ENCODE results near the gene PMF1. TPM values are rescaled to one million over a fixed set of nuclear protein-coding genes. Genes with fewer than 3 reads are reported as not detected.

The PMF1 gene
- total and polyA plus RNA-seq, 2 of the 13 experiments (the other 11 are each of a cell fraction or from before 2014, with no cell fraction given), result 72.5 to 89.0 TPM

DNA sequence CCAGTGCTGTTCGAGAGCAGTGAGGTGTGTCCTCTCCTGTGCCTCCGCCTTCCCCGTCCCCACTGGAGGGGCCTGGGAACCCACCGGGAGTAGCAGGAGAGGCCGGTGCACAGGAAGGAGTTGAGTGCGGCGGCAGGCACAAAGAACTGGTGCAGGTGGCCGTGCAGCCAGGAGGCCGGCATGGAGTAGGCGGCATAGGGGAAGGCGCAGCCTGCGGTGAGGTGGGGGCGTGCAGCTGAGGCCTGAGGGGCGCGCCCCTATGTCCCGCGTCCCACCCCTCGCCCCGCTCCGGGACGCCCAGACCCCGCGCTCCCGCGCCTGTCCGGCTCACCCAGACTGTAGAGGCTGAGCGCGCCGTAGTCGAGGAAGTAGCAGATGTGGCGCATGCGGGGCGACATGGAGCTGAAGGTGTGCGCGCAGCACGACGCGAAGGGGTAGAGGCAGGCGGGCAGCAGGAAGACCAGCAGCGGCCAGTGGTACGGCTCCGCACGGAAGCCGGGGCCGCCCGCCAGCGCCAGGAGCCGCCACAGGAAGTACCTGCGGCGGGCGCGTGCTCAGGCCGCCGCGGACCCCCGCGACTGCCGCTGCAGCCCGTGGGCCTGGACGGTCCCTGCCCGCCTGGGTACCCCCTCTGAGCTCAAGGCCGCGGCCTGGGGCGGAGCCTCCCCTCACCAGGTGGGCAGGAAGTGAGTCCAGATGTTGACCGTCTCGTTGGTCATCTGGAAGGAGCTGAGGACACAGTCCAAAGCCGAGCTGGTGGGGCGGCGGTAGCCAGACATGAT, 32.8 kb downstream of the PMF1 start (continued):
- TF ChIP-seq, protein P1, sequence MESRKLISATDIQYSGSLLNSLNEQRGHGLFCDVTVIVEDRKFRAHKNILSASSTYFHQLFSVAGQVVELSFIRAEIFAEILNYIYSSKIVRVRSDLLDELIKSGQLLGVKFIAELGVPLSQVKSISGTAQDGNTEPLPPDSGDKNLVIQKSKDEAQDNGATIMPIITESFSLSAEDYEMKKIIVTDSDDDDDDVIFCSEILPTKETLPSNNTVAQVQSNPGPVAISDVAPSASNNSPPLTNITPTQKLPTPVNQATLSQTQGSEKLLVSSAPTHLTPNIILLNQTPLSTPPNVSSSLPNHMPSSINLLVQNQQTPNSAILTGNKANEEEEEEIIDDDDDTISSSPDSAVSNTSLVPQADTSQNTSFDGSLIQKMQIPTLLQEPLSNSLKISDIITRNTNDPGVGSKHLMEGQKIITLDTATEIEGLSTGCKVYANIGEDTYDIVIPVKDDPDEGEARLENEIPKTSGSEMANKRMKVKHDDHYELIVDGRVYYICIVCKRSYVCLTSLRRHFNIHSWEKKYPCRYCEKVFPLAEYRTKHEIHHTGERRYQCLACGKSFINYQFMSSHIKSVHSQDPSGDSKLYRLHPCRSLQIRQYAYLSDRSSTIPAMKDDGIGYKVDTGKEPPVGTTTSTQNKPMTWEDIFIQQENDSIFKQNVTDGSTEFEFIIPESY (CRISPR knock-in tag; IDR thresholded peaks at IDR 0.05), result no peak
- TF ChIP-seq ZNF670 (CRISPR knock-in tag; IDR thresholded peaks at IDR 0.05; ENCODE audit: borderline replicate concordance) (no peak), ZKSCAN8 (CRISPR knock-in tag; IDR thresholded peaks at IDR 0.05; ENCODE audit: borderline replicate concordance) (no peak), RFX5 (IDR thresholded peaks at IDR 0.05; ENCODE audit: low read depth, low read length) (no peak), ZNF546 (CRISPR knock-in tag; conservative IDR thresholded peaks at IDR 0.05) (no peak), ZNF572 (CRISPR knock-in tag; IDR thresholded peaks at IDR 0.05) (no peak), HDAC2 (CRISPR knock-in tag; IDR thresholded peaks at IDR 0.05) (no peak), REXO4 (CRISPR knock-in tag; IDR thresholded peaks at IDR 0.05; ENCODE audit: borderline replicate concordance) (no peak), ZNF432 (CRISPR knock-in tag; IDR thresholded peaks at IDR 0.05; ENCODE audit: borderline replicate concordance) (no peak), GTF3A (CRISPR knock-in tag; conservative IDR thresholded peaks at IDR 0.05) (no peak), KDM3A (CRISPR knock-in tag; IDR thresholded peaks at IDR 0.05; ENCODE audit: low read depth) (no peak)
- TF ChIP-seq, protein P2, sequence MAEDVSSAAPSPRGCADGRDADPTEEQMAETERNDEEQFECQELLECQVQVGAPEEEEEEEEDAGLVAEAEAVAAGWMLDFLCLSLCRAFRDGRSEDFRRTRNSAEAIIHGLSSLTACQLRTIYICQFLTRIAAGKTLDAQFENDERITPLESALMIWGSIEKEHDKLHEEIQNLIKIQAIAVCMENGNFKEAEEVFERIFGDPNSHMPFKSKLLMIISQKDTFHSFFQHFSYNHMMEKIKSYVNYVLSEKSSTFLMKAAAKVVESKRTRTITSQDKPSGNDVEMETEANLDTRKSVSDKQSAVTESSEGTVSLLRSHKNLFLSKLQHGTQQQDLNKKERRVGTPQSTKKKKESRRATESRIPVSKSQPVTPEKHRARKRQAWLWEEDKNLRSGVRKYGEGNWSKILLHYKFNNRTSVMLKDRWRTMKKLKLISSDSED (CRISPR knock-in tag; IDR thresholded peaks at IDR 0.05), result no peak
- TF ChIP-seq, protein P3, sequence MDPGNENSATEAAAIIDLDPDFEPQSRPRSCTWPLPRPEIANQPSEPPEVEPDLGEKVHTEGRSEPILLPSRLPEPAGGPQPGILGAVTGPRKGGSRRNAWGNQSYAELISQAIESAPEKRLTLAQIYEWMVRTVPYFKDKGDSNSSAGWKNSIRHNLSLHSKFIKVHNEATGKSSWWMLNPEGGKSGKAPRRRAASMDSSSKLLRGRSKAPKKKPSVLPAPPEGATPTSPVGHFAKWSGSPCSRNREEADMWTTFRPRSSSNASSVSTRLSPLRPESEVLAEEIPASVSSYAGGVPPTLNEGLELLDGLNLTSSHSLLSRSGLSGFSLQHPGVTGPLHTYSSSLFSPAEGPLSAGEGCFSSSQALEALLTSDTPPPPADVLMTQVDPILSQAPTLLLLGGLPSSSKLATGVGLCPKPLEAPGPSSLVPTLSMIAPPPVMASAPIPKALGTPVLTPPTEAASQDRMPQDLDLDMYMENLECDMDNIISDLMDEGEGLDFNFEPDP (CRISPR knock-in tag; conservative IDR thresholded peaks at IDR 0.05), result no peak
- TF ChIP-seq, protein P4, sequence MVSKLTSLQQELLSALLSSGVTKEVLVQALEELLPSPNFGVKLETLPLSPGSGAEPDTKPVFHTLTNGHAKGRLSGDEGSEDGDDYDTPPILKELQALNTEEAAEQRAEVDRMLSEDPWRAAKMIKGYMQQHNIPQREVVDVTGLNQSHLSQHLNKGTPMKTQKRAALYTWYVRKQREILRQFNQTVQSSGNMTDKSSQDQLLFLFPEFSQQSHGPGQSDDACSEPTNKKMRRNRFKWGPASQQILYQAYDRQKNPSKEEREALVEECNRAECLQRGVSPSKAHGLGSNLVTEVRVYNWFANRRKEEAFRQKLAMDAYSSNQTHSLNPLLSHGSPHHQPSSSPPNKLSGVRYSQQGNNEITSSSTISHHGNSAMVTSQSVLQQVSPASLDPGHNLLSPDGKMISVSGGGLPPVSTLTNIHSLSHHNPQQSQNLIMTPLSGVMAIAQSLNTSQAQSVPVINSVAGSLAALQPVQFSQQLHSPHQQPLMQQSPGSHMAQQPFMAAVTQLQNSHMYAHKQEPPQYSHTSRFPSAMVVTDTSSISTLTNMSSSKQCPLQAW (CRISPR knock-in tag; IDR thresholded peaks at IDR 0.05), result no peak
- TF ChIP-seq, protein P5, sequence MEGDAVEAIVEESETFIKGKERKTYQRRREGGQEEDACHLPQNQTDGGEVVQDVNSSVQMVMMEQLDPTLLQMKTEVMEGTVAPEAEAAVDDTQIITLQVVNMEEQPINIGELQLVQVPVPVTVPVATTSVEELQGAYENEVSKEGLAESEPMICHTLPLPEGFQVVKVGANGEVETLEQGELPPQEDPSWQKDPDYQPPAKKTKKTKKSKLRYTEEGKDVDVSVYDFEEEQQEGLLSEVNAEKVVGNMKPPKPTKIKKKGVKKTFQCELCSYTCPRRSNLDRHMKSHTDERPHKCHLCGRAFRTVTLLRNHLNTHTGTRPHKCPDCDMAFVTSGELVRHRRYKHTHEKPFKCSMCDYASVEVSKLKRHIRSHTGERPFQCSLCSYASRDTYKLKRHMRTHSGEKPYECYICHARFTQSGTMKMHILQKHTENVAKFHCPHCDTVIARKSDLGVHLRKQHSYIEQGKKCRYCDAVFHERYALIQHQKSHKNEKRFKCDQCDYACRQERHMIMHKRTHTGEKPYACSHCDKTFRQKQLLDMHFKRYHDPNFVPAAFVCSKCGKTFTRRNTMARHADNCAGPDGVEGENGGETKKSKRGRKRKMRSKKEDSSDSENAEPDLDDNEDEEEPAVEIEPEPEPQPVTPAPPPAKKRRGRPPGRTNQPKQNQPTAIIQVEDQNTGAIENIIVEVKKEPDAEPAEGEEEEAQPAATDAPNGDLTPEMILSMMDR (CRISPR knock-in tag; IDR thresholded peaks at IDR 0.05), result no peak
- TF ChIP-seq, protein P6, sequence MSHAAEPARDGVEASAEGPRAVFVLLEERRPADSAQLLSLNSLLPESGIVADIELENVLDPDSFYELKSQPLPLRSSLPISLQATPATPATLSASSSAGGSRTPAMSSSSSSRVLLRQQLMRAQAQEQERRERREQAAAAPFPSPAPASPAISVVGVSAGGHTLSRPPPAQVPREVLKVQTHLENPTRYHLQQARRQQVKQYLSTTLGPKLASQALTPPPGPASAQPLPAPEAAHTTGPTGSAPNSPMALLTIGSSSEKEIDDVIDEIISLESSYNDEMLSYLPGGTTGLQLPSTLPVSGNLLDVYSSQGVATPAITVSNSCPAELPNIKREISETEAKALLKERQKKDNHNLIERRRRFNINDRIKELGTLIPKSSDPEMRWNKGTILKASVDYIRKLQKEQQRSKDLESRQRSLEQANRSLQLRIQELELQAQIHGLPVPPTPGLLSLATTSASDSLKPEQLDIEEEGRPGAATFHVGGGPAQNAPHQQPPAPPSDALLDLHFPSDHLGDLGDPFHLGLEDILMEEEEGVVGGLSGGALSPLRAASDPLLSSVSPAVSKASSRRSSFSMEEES (CRISPR knock-in tag; IDR thresholded peaks at IDR 0.05), result no peak

Data from HepG2 (cell line).